Measurements from ENCODE around the gene NHLRC4. TPM values are rescaled to one million over a fixed set of nuclear protein-coding genes. Genes with fewer than 3 reads are reported as not detected.
A peak's percentile ranks its signal among the peaks of the same experiment; 100 is the strongest.

The NHLRC4 gene
- polyA plus RNA-seq, 2 of the 4 experiments (the other 2 are of a cell fraction): 0.03 to 0.09 TPM

- POLR2A ChIA-PET: interaction anchor here (0.9 to 1.2 kb wide), 3 partner anchors 38 to 70 kb away, joined by 3 to 4 read pairs (median 3); partner anchors contain the start of gene METTL26
- peak; percentile 98 for TF ChIP-seq PBX3 (IDR thresholded peaks at IDR 0.05)
- TF ChIP-seq ZSCAN20 (CRISPR knock-in tag; IDR thresholded peaks at IDR 0.05): no peak
- TF ChIP-seq MAZ (IDR thresholded peaks at IDR 0.05; ENCODE audit: borderline replicate concordance, low read depth, low read length): peak; percentile 24; the same call in 1 of the 2 replicates
- peak; percentile 81; the same call in 1 of the 2 replicates for TF ChIP-seq RFX5 (IDR thresholded peaks at IDR 0.05)
- TF ChIP-seq HMGXB4 (CRISPR knock-in tag; IDR thresholded peaks at IDR 0.05; ENCODE audit: borderline replicate concordance): no peak
- TF ChIP-seq CHD2 (IDR thresholded peaks at IDR 0.05; ENCODE audit: low read length, partially characterized antibody): peak; percentile 72
- 0% methylated on average over 25 of the region's 67 CpGs for WGBS (ENCODE audit: missing lambda C conversion rate)
- DNase-seq (ENCODE audit: low read depth in 1 of 2, low spot score in 1 of 2): peak; percentile 93 to 99
- no peaks in the 10 kb centered on the region for H3K9me3 ChIP-seq
- H3K4me2 ChIP-seq: peak within 1 kb of the TSS; percentile 96
- peak within 1 kb of the TSS; percentile 96 to 98 for H3K27ac ChIP-seq
- CTCF ChIA-PET: interaction anchor here (0.8 to 3.1 kb wide), 10 partner anchors 10 to 70 kb away, joined by 3 to 14 read pairs (median 4); no protein-coding TSS in a partner anchor
- peak within 1 kb of the TSS; percentile 90 for H3K4me3 ChIP-seq
- ATAC-seq: peak; percentile 80 to 89
- FAIRE-seq: no peak
- H3K4me1 ChIP-seq: peaks cover 41% of the 10 kb centered on the region
Observed at GRCh38 chr16:589658-590187, 22.9 kb downstream of the NHLRC4 start, which contains the start of gene RAB40C. Gene RAB40C (plus strand): TSS chr16:590066. CDS start chr16:590292, 226 bp downstream.

GRCh38 chr16:590188-590814, 23.5 kb downstream of the NHLRC4 start:
- peak overlapping the region; percentile 80 to 93 for H3K27ac ChIP-seq
- no peak for DNase-seq (ENCODE audit: low read depth in 1 of 2, low spot score in 1 of 2)
- H3K4me3 ChIP-seq: peak overlapping the region; percentile 90
- peak in 1 of 2 experiments; percentile 8; a peak in 3 of 6 replicates for ATAC-seq
- peaks cover 40% of the 10 kb centered on the region for H3K4me1 ChIP-seq
- H3K4me2 ChIP-seq: peak overlapping the region; percentile 96
- POLR2A ChIA-PET: interaction anchor here (0.8 to 1.2 kb wide), 3 partner anchors 32 to 46 kb away, joined by 3 to 4 read pairs (median 4); partner anchors contain the start of gene METTL26
- 0% methylated on average over 2 of the region's 71 CpGs for WGBS (ENCODE audit: missing lambda C conversion rate)
- no peak for FAIRE-seq
- no peaks in the 10 kb centered on the region for H3K9me3 ChIP-seq
- TF ChIP-seq MAFK (IDR thresholded peaks at IDR 0.05; ENCODE audit: partially characterized antibody) (no peak), BCL3 (IDR thresholded peaks at IDR 0.05) (0 out of 3 replicates have a peak, but pooled peaks have one; percentile 43), POLR2AphosphoS2 (conservative IDR thresholded peaks at IDR 0.05; ENCODE audit: low read length) (no peak), KDM1A (IDR thresholded peaks at IDR 0.05; ENCODE audit: low read depth) (no peak), TFCP2L1 (CRISPR knock-in tag; IDR thresholded peaks at IDR 0.05) (no peak), ZNF302 (CRISPR knock-in tag; IDR thresholded peaks at IDR 0.05) (no peak), SMC3 (IDR thresholded peaks at IDR 0.05) (peak; percentile 25; the same call in 1 of the 3 replicates), SREBF2 (IDR thresholded peaks at IDR 0.05) (no peak), PHF8 (IDR thresholded peaks at IDR 0.05; ENCODE audit: borderline replicate concordance, low read depth) (peak; percentile 56), POLR2A (IDR thresholded peaks at IDR 0.05; ENCODE audit: low read length) (peak; percentile 29), PBX3 (IDR thresholded peaks at IDR 0.05) (no peak), FOXS1 (CRISPR knock-in tag; IDR thresholded peaks at IDR 0.05) (no peak)
- CTCF ChIA-PET: interaction anchor here (0.8 to 3.1 kb wide), 11 partner anchors 10 to 72 kb away, joined by 3 to 14 read pairs (median 3); no protein-coding TSS in a partner anchor
